GM23248 (cell line): Measurements from ENCODE around the gene NOP53.

Experiments
- EZH2 ChIP-seq: fragments of 200-600 bp; sonication (generic); IDR thresholded peaks from 2 replicates; pipeline ENCODE4 v1.6.1; 2018; ENCODE audit warnings: antibody characterized with exemption, mild to moderate bottlenecking; ENCODE audit not compliant: insufficient read depth, poor library complexity, severe bottlenecking
- EZH2phosphoT487 ChIP-seq: fragments of 200-600 bp; sonication (generic); IDR thresholded peaks from 2 replicates; pipeline ENCODE4 v1.6.1; 2018; ENCODE audit warnings: antibody characterized with exemption, moderate library complexity, mild to moderate bottlenecking, low read depth; ENCODE audit not compliant: insufficient read depth

DNA sequence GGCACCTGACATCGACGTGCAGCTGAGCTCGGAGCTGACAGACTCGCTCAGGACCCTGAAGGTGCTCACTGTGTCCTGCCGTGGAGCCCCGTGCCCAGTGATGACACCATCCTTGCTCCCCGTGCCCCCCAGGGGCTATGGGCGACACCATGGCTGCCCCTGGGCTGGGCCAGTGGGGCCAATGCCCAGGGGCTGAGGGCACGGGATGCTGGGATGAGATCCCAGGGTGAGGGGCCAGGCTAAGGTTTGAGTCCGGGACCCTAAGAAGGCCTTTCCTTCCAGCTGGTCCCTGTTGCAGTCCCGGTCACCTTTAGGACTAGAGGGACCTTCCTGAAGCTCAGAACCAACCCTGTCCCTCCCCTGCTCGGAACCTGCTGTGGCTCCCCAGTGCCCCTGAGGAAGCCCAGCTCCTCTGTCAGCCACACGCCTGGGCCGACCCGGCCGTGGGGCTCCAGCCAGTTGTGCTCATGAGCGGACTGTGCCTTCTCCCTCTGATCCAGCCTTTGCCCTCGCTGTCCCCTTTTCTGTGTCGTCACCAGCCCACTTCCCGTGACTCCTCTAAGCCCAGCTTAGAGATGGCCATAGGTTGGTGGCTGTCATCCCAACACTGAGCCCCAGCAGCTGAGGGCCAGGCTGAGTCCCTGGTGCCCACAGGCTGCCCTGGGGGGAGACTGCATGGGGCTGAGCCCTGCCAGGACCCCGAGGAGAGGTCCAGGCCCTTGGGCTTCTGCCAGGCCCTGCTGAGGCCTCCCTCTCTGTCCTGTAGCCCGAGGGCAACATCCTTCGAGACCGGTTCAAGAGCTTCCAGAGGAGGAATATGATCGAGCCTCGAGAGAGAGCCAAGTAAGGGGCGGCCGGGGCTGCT lies 10.6 kb downstream of the NOP53 start:
- TF ChIP-seq EZH2 (no peak), EZH2phosphoT487 (no peak)
